SW480 (cell line): ENCODE data around the gene NAA16.

Experiments
- DNase-seq: peaks from one replicate; pipeline ENCODE4 v3.0.0-alpha.2; 2016; ENCODE audit warnings: low spot score

Gene NAA16

DNA sequence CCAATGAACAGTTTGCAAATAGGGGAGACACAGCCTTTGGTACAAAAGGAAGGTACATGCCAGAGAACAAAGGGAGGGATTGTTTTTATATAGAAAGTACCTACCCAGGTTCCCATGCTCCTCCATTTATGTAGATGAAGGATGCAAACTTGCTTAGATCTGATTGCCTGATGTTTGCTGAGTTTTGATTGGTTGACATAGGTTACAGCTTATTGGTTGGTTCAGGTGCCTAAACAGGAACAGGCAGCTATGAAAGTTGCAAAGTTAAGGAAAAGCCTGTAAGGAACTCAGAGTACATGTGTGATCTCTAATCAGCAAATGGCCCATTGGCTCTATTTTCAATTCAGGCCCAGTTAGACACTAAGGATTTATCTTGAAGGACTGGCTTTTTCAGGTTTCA, 6.5 kb upstream of the NAA16 start:
- DNase-seq, result no peak

DNA sequence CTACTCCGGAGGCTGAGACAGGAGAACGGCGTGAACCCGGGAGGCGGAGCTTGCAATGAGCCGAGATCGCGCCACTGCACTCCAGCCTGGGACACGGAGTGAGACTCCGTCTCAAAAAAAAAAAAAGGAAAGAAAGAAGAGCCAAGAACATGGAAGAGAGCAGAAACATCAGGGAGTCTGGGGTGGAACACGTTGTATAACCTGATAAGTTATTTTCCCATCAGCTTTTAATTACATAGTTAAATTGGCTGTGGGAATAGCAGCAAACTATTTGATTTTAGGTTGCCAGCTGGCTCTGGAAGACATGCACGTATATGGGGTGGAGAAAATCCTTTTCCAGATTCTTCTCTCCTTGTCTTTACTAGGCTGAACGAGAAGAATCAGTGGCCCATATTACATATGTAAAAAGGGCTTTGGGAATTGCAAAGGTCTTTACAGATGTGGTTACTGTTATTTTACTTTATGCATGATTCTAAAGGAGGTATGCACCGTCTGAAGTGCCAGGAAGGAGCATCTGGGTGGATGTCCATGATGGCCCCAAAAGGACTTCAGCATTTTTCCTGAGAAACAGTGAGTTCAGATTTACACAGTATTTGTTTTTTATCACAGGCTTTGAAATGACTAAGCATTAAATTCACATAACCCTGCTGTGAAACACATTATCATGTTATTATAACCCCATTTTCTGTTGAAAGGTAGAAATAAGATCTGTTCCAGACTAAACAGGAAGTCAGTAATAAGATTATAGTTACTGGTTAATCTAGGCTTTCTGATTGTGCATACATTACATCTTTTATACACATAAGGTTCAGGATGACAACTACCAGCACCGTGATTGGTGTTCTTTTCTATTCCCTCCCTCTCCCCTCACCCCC, 4.6 kb upstream of the NAA16 start:
- DNase-seq, result no peak

DNA sequence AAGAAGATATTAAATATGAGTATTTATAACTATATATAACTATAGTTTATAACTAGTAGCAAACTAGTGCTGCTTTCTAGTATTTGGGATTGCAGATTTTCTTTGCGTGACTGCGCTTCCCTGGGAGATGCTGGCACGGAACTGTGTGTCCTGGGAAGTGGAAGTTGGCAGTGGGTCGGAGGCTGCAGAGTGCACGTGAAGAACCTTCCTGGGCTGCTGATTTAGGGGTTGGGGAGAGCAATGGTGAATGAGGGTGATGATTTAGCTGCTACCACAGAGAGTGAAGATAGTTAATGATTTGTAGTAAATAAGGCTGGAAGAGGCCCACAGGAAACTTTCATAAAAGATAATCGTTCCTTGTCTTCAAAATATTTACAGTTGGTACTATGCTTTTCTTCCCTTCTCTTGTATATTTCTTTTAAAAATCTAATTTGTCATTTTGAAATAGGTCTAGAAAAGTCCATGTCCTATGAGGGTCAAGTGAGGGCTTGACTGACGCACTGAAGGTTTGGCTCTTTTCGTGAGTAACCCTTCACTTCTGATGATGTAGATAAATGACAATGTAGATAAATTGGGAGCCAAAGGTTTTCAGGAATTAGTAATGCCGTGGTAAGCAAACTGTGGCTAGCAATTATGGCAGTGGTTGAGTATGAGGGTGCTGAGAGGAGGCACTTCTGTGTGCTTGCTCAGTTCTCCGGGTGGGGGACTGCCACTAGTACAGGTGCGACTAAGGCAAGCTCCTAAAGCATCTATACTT, 3.0 kb upstream of the NAA16 start:
- no peak for DNase-seq

DNA sequence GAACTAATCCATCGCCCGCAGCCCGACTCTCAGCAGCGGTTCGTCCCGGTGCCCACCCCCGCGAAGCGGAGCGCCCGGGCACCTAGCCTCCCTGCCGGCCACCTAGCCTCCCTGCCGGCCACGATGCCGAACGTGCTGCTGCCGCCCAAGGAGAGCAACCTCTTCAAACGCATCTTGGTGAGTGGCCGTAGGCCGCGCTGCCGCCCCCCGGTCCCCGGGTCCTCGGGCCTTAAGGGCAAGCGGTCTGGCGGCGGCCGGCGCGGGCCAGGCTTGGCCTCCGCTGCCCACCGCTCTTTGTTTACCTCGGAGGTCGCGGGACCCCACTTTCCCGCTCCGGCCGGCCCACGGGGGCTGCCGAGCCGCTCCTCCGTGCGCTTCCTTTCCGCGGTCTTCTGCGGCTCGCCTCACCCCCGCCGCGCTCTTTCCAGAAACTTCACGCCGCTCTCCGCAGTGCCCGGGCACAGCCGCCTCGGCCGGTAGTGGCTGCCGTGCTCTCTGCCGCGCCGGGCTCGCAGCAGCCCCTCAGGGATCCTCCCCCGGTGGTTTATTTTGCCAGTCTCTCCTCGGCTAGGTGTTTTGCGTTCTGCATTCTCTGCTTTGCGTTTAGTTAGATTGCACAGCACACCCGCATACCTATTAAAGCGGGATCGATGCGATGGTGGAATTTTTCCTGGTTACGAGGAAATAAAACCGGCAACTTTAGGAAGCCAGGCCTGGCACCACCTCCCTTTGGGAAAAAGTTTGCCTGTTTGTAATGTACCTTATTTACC, 524 bp downstream of the NAA16 start:
- DNase-seq, result peak; percentile 45

DNA sequence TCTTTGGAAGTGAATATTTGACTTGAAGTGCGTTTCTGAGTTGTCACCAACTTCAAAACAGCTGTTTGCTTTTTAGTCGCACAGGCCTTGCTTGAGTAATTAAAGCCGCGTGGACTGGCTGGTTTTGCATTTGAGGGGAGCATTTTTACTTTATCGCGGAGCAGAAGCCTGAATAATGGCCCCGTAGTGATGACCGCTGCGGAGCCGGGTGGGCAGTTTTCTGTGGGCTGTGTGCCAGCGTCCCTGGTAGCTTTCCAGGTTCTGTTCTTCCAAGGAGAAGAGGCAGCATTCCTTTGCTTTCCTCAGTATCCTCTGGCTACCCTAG, 1.1 kb downstream of the NAA16 start:
- no peak for DNase-seq

DNA sequence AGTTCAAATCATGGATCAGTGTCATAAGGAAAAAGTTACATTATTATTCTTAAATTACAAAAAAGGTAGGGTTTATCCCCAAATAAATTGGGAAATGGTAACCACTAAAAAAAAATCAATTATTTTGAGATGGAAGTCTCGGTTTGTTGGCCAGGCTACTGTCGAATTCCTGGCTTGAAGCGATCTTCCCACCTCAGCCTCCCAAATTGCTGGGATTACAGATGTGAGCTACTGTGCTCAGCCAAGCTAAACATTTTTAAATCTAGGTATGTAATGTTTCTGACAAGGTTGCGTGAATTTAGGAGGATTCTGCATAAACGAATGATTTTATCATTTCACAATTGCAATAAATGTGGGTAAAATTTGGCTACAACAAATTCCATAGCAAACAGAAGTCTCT, 2.0 kb downstream of the NAA16 start:
- DNase-seq, result no peak

DNA sequence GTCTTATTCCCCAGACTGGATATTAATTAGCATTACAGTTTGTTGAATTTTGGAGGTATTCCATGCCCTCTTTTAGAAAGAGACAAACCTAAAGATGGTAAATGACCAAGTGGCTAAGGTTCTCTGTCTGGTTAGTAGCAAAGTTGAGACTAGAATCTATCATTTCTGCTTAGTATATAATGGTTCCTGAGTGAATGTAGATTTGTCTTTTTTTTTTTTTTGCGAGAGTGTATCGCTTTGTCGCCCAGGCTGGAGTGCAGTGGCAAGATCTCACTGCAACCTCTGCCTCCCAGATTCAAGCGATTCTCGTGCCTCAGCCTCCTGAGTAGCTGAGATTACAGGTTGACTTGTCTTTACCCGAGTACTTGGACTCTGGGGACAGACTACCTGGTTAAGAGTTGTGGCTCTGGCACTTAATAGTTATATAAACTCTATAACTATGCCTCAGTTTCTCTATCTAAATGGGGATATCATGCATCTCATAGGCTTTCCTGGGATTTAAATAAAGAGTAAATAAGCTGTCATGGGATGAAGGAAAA, 2.7 kb downstream of the NAA16 start:
- no peak for DNase-seq

DNA sequence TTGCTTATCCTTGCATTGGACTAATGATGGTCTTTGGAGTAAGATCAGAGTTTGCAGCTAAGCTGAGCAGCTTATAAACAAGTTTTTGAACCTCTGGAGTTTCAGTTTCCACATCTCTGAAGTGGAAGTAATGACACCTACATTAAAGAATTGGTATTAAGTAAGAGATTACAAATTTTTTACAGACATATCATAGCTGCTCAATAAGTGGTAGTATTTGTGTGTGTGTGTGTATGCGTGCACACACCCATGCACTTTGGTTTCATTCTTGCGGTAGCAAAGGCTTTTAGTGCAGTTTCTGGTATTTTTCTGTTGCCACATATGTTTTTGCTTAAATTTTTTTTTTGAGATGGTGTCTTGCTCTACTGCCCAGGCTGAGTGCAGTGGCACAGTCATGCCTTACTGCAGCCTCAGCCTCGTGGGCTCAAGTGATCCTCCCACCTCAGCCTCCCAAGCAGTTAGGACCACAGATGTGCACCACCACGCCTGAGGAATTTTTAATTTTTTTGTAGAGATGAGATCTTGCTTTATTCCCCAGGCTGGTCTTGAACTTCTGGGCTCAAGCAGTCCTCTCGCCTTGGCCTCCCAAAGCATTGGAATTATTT, 4.5 kb downstream of the NAA16 start:
- no peak for DNase-seq

DNA sequence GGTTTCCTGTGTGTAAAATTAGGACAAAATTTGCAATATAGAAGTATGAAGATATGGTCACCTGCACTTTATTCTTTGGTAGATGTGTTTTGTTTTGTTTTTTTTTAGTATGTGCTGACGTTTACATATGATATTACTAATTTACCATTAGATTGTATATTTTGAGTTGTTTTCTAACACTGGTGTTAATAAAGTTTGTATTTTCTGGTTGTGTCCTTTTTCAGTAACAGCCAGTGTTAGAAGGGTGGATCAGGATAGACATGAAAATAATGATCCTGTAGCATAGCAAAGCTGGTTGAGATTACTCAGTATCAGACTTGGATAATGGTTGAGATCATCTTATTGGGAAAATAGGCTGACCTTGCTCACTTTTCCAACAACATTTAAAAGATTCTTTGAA, 6.2 kb downstream of the NAA16 start:
- DNase-seq, result no peak

DNA sequence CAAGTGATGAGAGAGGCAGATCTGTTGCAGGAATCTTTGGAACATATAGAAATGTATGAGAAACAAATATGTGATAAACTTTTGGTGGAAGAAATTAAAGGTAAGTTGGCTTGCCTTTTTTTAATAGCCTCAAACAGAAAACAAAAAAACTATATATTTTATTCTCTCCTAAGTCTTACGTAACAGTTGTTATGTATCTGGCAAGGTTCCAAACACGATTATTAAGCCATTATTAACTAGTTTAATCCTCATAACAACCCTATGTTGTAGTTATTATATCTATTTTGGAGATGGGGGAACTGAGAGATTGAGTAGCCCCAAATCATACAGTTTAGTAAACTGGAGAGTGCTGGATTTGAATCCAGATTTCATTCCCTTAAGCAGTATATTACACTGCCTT, 14.7 kb downstream of the NAA16 start:
- no peak for DNase-seq

DNA sequence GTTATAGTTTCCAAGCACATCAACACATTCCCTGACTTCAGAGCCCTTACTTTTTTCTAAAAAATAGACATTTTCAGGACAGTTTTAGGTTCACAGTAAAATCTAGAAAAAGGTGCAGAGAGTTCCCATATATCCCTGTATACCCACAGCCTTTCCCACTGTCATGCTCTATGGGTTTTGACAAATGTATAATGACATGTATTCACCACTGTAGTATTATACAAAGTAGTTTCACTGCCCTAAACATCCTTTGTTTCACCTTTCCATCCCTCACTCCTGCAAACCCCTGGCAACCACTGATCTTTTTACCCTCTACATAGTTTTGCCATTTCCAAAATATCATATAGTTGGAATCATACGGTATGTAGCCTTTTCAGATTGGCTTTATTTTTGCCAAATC, 15.6 kb downstream of the NAA16 start:
- no peak for DNase-seq

DNA sequence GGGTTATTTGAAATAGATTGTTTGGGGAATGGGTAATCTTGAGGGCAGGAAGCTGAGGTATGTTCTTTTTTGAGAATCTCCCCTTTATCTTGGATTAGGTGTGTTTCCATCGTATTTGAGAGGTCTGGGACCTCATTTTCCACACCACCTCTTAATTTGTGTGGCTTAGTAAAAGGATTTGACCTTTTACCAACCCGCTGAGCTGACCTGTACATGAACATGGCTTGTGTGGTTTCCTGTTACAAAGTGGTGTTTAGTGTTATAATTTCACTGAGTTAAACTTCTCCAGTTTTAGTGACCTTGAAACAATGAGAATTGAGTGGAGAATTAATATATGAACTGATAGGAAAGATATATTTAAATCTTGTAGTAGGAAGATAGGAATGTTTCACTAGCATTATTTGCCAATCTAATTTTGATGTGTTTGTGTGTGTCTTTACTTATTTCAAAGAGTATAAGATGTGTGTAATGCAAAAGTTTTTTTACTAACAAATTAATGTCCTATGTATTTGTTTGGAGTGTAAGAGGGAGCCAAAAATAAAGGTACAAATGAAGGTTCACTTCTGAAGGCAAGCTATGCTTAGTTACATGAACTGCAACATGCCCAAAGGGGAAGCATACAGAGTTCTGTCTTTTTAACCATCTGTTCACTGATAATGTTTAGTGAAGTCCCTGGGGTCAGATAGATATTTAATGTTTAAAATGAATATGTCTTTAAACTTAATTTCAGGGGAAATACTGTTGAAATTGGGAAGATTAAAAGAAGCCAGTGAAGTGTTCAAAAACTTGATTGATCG, 17.1 kb downstream of the NAA16 start:
- no peak for DNase-seq

DNA sequence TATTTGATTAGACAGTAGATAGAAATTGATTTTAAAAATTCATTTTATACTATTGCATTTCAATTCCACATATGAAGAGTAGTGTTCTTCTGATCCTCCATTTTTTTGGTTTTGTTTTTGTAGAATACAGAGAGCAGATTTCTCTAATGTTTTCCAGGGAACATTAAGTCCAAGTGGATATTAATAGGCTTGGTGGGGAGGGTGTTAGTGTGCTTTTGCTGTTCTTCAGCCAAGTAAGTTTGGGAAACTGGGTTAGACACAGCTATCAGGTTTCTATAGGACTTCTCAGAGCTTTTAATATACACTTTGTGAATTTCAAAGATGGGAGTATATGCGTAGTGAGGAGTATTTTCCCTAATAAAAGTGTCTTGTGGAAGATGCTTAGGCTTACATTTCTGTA, 21.8 kb downstream of the NAA16 start:
- no peak for DNase-seq

DNA sequence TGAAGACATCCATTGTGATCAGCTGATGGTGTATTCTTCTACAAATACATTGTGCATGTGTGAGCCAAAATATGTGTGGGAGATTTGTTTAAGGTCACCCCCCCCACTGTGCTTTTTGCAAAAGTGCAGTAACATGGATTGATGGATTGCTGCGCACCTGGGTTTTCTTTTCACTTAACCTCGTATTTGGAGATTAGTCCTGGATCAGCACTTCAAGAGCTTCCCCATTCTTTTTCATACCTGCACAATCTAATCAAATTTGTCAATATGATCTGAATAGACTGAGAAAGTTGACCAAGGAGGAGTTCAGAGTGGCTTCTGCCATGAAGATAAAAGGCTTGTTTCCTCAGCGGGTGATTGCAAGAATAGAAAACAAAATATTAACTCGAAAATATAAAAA, 23.7 kb downstream of the NAA16 start:
- DNase-seq, result no peak

DNA sequence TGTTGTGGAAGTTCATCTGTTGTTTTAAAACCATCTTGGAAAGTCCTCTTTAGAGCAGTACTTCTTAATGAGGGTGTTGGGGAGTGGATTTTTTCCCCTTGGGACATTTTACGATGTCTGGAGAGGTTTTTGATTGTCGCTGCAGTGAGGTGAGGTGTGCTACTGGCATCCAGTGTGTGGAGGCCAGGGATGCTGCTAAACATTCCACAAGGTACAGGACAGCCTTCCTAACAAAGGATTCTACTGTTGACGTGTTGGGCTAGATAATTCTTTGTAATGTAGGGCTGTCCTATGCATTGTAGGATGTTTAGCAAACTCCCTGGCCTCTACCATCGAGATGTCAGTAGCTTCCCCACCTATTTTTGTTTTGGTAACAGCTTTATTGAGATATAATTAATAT, 33.3 kb downstream of the NAA16 start:
- no peak for DNase-seq

DNA sequence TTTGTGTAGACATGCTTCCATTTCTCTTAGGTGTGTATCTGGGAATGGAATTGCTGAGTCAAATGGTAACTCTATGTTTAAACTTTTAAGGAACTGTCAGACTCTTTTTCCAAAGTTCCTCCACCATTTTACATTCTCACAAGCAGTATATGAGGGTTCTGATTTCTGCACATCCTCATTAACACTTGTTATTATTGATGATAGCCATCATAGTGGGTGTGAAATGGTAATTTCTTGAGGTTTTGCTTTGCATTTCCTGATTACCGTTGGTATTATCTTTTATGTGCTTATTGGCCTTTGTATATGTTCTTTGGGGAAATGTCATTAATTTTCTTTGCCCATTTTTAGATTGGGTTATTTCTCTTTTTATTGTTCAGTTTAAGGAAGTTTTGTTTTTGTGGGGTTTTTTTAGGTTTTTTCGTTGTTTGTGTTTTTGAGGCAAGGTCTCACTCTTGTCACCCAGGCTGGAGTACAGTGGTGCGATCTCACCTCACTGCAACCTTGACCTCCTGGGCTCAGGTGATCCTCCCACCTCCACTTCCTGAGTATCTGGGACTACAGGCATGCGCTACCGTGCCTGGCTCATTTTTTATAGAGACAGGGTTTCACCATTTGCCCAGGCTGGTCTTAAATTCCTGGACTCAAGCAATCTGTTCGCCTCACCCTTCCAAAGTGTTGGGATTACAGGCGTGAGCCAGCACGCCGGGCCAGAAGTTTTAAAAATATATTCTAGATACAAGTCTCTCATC, 34.3 kb downstream of the NAA16 start:
- no peak for DNase-seq

DNA sequence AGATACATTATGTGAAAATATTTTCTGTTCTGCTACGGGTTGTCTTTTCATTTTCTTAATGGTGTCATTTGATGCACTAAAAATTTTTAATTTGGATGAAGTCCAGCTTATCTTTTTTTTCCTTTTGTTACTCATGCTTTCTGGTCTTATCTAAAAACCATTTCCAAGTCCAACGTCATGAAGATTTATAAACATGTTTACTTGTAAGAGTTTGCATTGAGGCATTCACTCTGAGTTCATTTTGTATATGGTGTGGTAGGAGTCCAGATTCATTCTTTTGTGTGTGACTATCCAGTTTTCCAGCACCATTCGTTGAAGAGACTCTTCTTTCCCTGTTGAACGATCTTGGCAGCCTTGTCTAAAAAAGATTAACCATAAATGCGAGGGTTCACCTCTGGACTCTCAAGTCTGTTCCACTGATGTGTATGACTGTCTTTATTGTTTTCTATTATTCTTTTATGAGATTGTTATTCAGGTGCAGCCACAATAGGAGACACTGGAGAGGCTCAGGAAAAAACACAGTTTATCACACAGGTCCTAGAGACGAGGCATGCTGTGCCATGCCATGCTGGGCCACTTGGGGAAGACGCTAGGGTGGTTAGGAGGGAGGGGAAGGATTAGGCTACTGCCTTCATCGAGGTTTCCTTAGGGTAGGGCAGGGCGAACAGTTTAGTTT, 35.0 kb downstream of the NAA16 start:
- no peak for DNase-seq

DNA sequence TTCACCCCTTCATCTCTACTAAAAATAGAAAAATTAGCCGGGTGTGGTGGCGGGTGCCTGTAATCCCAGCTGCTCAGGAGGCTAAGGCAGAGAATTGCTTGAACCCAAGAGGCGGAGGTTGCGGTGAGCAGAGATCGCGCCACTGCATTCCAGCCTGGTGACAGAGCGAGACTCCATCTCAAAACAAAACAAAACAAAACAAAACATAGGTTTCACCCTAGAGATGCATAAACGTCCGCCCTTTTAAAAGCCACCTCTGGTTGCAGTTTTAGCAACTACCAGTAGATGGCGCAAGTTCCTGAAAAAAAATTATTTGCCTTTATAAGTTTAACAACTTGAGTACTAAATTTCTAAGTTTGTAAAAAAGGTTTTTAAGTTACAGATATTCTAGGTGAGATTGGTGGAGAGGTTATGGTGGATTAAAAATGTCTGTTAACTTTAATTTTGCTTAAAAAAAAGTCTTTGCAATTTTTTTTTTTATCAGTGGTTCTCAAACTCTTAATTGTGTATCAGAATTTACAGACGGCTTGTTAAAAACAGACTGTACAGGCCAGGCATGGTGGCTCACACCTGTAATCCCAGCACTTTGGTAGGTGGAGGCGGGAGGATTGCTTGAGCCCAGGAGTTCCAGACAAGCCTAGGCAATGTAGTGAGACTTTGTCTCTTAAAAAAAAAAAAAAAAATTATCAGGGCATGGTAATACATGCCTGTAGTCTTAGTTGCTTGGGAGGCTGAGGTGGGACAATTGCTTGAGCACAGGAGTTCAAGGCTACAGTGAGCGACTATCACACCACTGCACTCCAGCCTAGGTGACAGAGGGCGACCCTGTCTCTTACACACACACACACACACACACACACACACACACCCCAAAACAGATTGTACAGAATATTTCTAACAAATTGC, 42.1 kb downstream of the NAA16 start:
- DNase-seq, result peak; percentile 53

DNA sequence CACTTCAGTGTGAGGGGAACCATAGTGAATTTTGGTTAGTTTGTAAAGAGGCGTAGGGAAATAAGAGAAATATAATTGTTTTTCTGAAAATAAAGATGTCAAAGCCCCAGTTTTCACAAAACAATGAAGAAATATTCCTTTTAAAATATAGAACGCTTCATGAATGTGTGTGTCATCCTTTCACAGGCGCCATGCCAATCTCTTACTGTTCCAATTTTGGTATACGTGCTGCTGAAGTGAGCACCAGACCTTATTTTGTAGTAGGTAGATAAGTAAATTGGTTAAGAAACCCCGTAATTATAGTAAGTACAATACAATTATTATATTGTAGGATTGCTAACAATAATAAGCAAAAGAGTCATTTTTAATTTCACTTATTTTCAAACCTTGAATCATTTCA, 43.3 kb downstream of the NAA16 start:
- no peak for DNase-seq
